Measurements from ENCODE around the gene ZNF514.
"Not testable (repeated sequence)": the region's sequence is repeated elsewhere in the genome, so short reads cannot be mapped to it uniquely, and the experiment has no call there.

ZNF514 gene

DNA sequence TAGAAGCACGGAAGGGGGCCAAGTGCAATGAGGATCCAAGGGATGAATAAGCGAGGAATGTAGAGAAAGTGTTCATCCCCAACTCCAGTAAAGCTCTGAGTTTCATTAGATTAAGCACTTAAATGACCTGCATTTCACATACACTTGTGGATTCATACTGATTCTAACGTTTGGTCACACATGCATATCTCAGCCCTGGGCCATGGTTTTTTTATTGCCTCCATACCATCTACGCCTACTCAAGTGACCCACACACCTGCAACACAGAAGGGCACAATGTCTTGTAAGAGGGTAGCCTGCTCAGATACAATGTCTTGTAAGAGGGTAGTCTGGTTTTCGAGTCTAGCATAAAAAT lies 37.5 kb downstream of the ZNF514 start:
- no peak for DNase-seq

DNA sequence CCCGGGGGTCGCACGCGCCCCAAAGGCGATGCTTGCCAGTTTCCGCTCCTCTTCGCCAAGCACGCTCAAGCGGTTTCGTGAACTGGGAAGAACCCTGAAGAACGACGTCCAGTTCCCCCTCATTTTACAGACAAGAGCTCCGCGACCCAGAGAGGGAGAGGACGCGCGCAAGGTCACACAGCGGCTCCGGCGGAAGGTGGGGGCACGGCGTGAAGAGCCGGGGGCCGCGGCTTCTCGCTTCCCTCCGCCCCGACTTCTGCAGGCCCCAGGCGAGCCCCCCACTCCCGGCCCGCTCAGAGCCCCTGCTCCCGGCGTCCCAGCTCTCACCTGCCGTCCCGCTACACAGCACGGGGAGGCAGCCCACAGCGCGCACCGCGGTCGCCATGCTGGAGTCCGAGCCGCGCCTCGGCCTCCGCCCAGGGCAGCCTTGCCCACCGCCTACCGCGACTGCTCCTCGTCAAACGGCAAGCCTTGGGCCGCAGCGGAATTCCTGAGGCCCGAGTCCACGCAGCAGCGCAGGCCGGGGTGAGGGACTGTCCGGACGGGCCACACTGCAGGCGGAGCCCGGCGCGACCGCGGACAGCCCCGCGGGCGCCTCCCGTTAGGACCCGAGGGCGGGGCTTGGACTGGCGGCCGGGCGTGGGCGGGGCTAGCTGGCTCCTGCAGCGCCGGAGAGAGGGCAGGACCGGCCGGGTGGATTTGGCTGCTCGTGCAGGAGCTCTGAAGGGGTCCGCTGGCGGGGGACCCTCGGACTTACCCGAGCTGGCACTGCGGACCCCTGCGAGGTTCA lies 38.0 kb downstream of the ZNF514 start, which contains the start of gene MRPS5:
Gene MRPS5, minus strand, starts transcription at position 402 of the 790 bp plus-strand sequence. Its CDS starts 17 bp downstream, at position 385.
- DNase-seq: peak; percentile 92

DNA sequence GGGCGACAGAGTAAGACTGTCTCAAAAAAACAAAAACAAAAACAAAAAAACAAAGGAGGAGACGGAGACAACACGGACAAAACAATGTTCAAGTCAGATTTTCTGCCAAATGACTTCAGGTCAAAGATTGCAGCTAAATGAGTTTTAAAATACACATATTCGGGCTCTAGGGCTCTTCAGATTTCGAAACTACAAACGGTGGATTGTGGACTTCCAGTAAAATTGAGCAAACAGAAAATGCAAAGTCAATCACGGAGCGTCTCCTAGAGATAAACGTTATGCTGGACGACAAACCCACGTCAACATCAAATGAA lies 38.6 kb downstream of the ZNF514 start:
- DNase-seq: no peak

DNA sequence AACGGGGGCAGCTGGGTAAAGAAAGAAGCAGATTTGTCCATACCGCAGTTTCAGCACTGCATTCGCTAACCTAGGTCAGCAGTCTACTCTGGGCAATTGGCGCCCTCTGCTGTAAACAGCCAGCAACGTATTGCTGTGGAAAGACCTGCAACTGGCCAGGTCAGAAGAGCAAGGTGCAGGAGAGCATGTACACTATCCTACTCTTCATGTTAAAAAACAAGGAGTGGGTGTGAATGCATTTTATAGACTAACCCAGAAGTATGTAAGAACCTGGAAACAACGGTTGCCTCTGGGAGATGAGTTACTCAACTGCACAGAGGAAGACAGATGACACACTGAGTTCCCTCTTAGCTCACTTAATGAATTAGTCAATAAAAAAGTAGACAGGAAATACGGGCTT lies 44.2 kb downstream of the ZNF514 start:
- peak; percentile 76 for DNase-seq

DNA sequence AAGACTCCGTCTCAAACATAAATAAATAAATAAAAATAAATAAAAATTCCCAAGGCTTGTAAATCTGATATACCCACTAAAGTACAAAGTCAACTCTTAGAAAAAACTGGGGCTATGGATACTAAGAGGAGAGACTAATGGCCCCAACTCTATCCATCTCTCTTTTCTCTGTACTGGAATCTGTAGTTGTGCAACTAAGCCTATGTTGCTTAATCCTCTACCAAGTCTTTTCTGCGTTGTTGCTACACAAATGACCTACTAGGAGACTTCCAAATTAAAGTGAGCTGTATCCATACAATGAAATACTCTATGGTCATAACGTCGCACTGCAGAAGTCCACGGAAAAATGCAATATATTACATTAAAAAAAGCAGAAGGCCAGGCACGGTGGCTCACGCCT lies 46.2 kb downstream of the ZNF514 start:
- DNase-seq: no peak

DNA sequence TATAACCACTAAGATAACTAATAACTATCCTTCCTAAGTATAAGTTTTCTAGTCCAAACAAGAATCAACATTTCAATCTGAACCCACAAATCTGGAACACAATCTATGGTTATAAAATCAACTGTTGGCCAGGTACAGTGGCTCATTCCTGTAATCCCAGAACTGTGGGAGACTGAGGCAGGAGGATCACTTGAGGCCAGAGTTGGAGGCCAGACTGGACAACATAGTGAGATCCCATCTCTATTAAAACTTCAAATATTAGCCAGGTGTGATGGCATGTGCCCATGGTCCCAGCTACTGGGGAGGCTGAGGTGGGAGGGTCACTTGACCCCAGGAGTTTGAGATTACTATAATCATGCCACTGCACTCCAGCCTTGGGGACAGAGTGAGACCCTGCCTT lies 49.3 kb downstream of the ZNF514 start:
- no peak for DNase-seq

DNA sequence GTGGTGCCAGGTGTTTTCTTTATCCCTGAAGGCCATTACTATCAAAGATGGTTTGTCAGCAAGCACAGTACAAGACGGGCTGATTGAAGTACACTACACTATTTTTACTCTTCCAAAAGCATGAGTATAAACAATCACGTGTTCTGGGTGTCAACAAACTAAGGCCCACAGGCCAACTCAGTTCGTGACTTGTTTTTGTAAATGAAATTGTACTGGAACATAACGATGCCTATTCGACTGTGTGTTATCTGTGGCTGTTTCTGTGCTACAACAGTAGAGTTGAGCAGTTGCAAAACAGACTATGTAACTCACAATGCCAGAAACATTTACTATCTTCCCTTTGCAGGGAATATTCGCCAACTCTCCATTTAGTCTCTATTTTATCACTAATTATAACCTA lies 50.4 kb downstream of the ZNF514 start:
- DNase-seq: no peak

DNA sequence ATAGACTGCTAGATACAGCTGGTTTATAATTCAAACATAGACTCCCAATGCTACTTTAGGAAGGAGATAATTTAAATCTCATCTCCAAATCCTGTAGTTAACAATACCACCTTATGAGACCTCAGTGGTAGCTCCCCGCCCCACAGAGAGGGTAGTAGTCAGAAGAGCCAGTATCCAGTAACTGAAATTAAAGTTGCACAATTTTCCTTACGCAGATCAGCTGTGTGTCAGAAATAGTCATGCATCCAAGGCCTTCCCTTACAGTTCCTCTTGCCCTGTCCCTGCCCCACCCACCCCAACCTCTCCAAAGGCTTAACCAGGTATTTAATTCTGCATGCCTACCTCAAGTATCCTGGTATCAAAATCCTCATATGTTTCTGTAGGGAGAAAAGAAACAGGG lies 53.6 kb downstream of the ZNF514 start:
- no peak for DNase-seq

DNA sequence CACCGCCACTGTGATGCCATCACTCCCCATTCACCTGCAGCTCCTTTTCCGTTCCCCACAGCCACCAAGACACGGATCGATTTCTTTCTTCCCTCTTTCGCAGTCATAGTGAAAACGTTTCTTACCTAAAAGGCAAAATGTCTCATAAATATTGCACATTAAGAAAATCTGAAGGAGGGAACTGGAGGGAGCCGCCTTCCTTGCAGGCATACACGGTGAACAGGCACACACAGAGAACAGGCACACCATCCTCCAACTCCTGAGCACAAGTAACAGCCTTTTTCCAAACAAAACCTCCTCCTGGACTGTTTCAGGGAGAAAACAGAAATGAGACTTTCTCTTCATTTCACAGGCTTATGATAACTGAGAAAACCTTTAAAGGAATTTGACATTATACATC lies 55.0 kb downstream of the ZNF514 start:
- no peak for DNase-seq

DNA sequence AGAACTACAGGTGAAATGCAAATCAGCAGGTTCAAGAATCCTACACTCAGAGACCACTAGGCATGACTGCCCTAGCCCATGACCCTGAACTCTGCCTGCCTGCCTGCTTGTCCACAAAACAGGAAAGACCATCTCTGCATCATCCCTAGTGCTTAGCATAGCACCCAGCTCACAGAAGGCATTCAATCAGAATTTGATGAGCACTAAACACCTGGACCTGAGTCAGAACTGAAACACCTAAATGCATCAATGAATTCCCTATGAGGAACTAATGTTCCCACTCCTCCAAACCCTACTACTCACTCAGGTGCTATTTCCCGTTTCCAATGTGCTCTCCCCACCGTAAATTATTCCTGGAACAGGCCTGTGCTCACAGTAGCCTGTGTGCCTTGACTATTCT lies 59.7 kb downstream of the ZNF514 start:
- DNase-seq: no peak

DNA sequence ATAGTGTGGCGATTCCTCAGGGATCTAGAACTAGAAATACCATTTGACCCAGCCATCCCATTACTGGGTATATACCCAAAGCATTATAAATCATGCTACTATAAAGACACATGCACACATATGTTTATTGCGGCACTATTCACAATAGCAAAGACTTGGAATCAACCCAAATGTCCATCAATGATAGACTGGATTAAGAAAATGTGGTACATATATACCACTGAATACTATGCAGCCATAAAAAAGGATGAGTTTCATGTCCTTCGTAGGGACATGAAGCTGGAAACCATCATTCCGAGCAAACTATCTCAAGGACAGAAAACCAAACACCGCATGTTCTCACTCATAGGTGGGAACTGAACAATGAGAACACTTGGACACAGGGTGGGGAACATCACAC lies 61.4 kb downstream of the ZNF514 start:
- DNase-seq: not testable (repeated sequence)

All from activated T-cell treated with anti-CD3 and anti-CD28 coated beads, Interleukin-2, amount 50 U/mL, for 1 hour (primary cell).